Measurements from ENCODE around the gene CFDP1.

GRCh38 chr16:75298267-75298666 is 135.0 kb downstream of the CFDP1 start:
- no peak for TF ChIP-seq CTCF (IDR thresholded peaks at IDR 0.05)
- no peak for TF ChIP-seq POLR2A (IDR thresholded peaks at IDR 0.05)
- TF ChIP-seq POLR2AphosphoS5 (IDR thresholded peaks at IDR 0.05): no peak
- TF ChIP-seq EP300 (IDR thresholded peaks at IDR 0.05; ENCODE audit: low read depth): no peak
